Endothelial cell (in vitro differentiated cells): Measurements from ENCODE around the gene ZDHHC13. TPM values are rescaled to one million over a fixed set of nuclear protein-coding genes. Genes with fewer than 3 reads are reported as not detected.

Source experiments
- DNase-seq: peaks from one replicate; pipeline ENCODE4 v3.0.0; 2021; ENCODE audit warnings: low spot score
- H3K27ac Mint-ChIP-seq: one replicate; pipeline ENCODE4 v1.8.0; 2021; ENCODE audit warnings: mixed read lengths, inconsistent platforms; ENCODE audit not compliant: unreplicated experiment
- H3K27me3 Mint-ChIP-seq: one replicate; pipeline ENCODE4 v1.8.0; 2021; ENCODE audit warnings: mild to moderate bottlenecking, moderate library complexity, mixed read lengths, inconsistent platforms; ENCODE audit not compliant: unreplicated experiment
- H3K36me3 Mint-ChIP-seq: one replicate; pipeline ENCODE4 v1.8.0; 2021; ENCODE audit warnings: mild to moderate bottlenecking, low read depth, mixed read lengths, inconsistent platforms; ENCODE audit not compliant: unreplicated experiment
- H3K4me1 Mint-ChIP-seq: one replicate; pipeline ENCODE4 v1.8.0; 2021; ENCODE audit warnings: mild to moderate bottlenecking, mixed read lengths, inconsistent platforms; ENCODE audit not compliant: unreplicated experiment
- H3K4me3 Mint-ChIP-seq: one replicate; pipeline ENCODE4 v1.8.0; 2021; ENCODE audit warnings: mild to moderate bottlenecking, mixed read lengths, inconsistent platforms; ENCODE audit not compliant: unreplicated experiment
- H3K9me3 Mint-ChIP-seq: one replicate; pipeline ENCODE4 v1.8.0; 2021; ENCODE audit warnings: mixed read lengths, inconsistent platforms; ENCODE audit not compliant: unreplicated experiment
- CTCF ChIP-seq: fragments of 200-600 bp; sonication (generic); IDR thresholded peaks from one replicate; pipeline ENCODE4 v1.5.0; 2021; ENCODE audit warnings: antibody characterized with exemption; ENCODE audit not compliant: unreplicated experiment
- total RNA-seq: library from RNA; stranded (reverse); fragmentation: NEBNext Ultra II Directional; extraction: Animal tissue kit (Norgen Biotek cat#: 25700); gene quantifications from one replicate; pipeline ENCODE4 v1.2.1, GENCODE V29; 2021; ENCODE audit not compliant: unreplicated experiment

Gene ZDHHC13
- total RNA-seq, 1 donor from 2014 or later: 18.2 TPM

GRCh38 chr11:19173964-19174638 is 57.1 kb downstream of the ZDHHC13 start:
- Mint-ChIP-seq H3K4me3 (no peak overlapping the region), H3K4me1 (no peaks in the 10 kb centered on the region), H3K27me3 (peaks cover 5% of the 10 kb centered on the region), H3K9me3 (no peaks in the 10 kb centered on the region), H3K36me3 (peaks cover 14% of the 10 kb centered on the region), H3K27ac (no peak overlapping the region)
- TF ChIP-seq CTCF: no peak
- DNase-seq: no peak

- Mint-ChIP-seq H3K9me3 (no peaks in the 10 kb centered on the region), H3K36me3 (peaks cover 14% of the 10 kb centered on the region), H3K27ac (no peak overlapping the region)
Measured at GRCh38 chr11:19176629-19177186, 59.7 kb downstream of the ZDHHC13 start.

GRCh38 chr11:19181531-19182261 is 64.7 kb downstream of the ZDHHC13 start:
- H3K4me1 Mint-ChIP-seq: no peaks in the 10 kb centered on the region
- TF ChIP-seq CTCF: no peak
- H3K9me3 Mint-ChIP-seq: no peaks in the 10 kb centered on the region
- no peaks in the 10 kb centered on the region for H3K27me3 Mint-ChIP-seq
- H3K27ac Mint-ChIP-seq: no peak overlapping the region
- no peaks in the 10 kb centered on the region for H3K36me3 Mint-ChIP-seq
- no peak for DNase-seq
- H3K4me3 Mint-ChIP-seq: no peak overlapping the region

More at GRCh38 chr11:19176629-19177186, 59.7 kb downstream of the ZDHHC13 start:
- Mint-ChIP-seq H3K4me3 (no peak overlapping the region), H3K4me1 (no peaks in the 10 kb centered on the region), H3K27me3 (peaks cover 5% of the 10 kb centered on the region)
- no peak for TF ChIP-seq CTCF
- DNase-seq: no peak

GRCh38 chr11:19183646-19184045 is 66.7 kb downstream of the ZDHHC13 start:
- Mint-ChIP-seq H3K9me3 (no peaks in the 10 kb centered on the region), H3K36me3 (no peaks in the 10 kb centered on the region), H3K4me3 (no peak overlapping the region), H3K27me3 (no peaks in the 10 kb centered on the region), H3K27ac (no peak overlapping the region), H3K4me1 (no peaks in the 10 kb centered on the region)
- no peak for DNase-seq
- no peak for TF ChIP-seq CTCF

- Mint-ChIP-seq H3K4me1 (no peaks in the 10 kb centered on the region), H3K4me3 (no peak overlapping the region), H3K9me3 (no peaks in the 10 kb centered on the region), H3K36me3 (no peaks in the 10 kb centered on the region), H3K27me3 (no peaks in the 10 kb centered on the region), H3K27ac (no peak overlapping the region)
- TF ChIP-seq CTCF: no peak
- DNase-seq: no peak
Measured at GRCh38 chr11:19185036-19185435, 68.1 kb downstream of the ZDHHC13 start.
